Breast epithelium (tissue), 3 donors: ENCODE results near the gene ATG3.

Experiments used
- POLR2A ChIP-seq: fragments of 450-650 bp; IDR thresholded peaks from one replicate; pipeline ENCODE4 v1.6.1; 2016; ENCODE audit warnings: antibody characterized with exemption, mild to moderate bottlenecking, moderate library complexity
- POLR2AphosphoS5 ChIP-seq, 3 donors: sonication (generic); formaldehyde crosslinking; IDR thresholded peaks; one replicate each; pipeline ENCODE4 v1.6.1; 2017; ENCODE audit warnings: antibody characterized with exemption in 3 of 3
- TF ChIP-seq, protein P1 (sequence below), 3 donors: fragments of 450-650 bp; IDR thresholded peaks; one replicate each; pipeline ENCODE4 v1.5.1; 2016 to 2017; ENCODE audit warnings: antibody characterized with exemption in 3 of 3, mild to moderate bottlenecking in 3 of 3, moderate library complexity in 3 of 3

DNA sequence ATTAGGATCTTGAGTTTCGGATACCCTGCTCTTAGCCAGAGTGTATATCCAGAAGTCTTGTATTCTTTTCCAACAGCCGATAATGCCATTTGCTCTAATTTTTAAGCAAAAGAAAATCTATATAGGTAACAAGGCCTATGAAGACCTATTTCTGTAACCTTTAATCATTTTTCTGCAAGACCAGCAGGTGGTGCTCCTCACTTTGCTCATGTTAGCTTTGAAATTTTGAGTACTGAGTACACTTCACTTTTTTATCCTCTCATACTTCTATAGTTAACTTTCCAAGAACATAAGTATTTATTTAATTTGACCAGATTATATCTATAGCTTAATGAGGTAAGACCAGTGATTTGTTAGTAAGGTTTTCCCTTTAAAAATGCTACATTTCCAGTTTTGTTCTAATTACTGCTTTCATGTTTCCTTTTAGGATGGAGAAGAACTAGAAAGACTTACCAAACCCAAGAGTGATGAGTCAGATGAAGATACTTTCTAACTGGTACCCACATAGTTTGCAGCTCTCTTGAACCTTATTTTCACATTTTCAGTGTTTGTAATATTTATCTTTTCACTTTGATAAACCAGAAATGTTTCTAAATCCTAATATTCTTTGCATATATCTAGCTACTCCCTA is 20.6 kb upstream of the ATG3 start:
- TF ChIP-seq POLR2AphosphoS5 (IDR thresholded peaks at IDR 0.05) (no peak), POLR2A (no peak)
- TF ChIP-seq, protein P1, sequence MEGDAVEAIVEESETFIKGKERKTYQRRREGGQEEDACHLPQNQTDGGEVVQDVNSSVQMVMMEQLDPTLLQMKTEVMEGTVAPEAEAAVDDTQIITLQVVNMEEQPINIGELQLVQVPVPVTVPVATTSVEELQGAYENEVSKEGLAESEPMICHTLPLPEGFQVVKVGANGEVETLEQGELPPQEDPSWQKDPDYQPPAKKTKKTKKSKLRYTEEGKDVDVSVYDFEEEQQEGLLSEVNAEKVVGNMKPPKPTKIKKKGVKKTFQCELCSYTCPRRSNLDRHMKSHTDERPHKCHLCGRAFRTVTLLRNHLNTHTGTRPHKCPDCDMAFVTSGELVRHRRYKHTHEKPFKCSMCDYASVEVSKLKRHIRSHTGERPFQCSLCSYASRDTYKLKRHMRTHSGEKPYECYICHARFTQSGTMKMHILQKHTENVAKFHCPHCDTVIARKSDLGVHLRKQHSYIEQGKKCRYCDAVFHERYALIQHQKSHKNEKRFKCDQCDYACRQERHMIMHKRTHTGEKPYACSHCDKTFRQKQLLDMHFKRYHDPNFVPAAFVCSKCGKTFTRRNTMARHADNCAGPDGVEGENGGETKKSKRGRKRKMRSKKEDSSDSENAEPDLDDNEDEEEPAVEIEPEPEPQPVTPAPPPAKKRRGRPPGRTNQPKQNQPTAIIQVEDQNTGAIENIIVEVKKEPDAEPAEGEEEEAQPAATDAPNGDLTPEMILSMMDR (IDR thresholded peaks at IDR 0.05): peak in 1 of 3 donors; percentile 61
